COLO668 (cell line): ENCODE results near the gene BLTP3B.

Experiments used
- DNase-seq: peaks from one replicate; lab custom pipeline; 2025; ENCODE audit not compliant: unreplicated experiment; lab: John Stamatoyannopoulos, UW

BLTP3B gene

GRCh38 chr12:100120355-100120754, 22.3 kb downstream of the BLTP3B start:
- no peak for DNase-seq

- DNase-seq, result no peak
Observed at GRCh38 chr12:100115291-100115690, 27.4 kb downstream of the BLTP3B start.

- no peak for DNase-seq
Observed at GRCh38 chr12:100114574-100114973, 28.1 kb downstream of the BLTP3B start.

GRCh38 chr12:100110276-100110675, 32.4 kb downstream of the BLTP3B start:
- no peak for DNase-seq

GRCh38 chr12:100106861-100107260, 35.8 kb downstream of the BLTP3B start:
- DNase-seq, result no peak

- DNase-seq, result no peak
Observed at GRCh38 chr12:100105661-100106060, 37.0 kb downstream of the BLTP3B start.

GRCh38 chr12:100101000-100101399, 41.7 kb downstream of the BLTP3B start:
- DNase-seq, result no peak
